ENCODE results near the gene CMTM4. TPM values are rescaled to one million over a fixed set of nuclear protein-coding genes. Genes with fewer than 3 reads are reported as not detected.

The CMTM4 gene
- total and polyA plus RNA-seq, 2 experiments from 2014 or later: 14.1 to 77.0 TPM

DNA sequence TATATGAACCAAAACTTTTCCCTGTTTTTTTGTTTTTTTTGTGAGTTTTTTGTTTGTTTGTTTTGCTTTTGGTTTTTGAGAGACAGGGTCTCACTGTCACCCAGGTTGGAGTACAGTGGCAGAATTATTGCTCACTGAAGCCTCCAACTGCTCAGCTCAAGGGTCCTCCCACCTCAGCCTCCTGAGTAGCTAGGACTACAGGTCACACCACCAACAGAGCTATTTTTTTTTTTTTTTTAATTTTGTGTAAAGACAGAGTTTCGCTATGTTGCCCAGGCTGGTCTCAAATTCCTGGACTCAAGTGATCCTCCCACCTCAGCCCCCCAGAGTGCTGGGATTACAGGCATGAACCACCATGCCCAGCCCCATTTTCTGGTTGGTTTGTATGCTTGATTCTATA is 28.6 kb downstream of the CMTM4 start:
- TF ChIP-seq, protein P1, sequence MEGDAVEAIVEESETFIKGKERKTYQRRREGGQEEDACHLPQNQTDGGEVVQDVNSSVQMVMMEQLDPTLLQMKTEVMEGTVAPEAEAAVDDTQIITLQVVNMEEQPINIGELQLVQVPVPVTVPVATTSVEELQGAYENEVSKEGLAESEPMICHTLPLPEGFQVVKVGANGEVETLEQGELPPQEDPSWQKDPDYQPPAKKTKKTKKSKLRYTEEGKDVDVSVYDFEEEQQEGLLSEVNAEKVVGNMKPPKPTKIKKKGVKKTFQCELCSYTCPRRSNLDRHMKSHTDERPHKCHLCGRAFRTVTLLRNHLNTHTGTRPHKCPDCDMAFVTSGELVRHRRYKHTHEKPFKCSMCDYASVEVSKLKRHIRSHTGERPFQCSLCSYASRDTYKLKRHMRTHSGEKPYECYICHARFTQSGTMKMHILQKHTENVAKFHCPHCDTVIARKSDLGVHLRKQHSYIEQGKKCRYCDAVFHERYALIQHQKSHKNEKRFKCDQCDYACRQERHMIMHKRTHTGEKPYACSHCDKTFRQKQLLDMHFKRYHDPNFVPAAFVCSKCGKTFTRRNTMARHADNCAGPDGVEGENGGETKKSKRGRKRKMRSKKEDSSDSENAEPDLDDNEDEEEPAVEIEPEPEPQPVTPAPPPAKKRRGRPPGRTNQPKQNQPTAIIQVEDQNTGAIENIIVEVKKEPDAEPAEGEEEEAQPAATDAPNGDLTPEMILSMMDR (conservative IDR thresholded peaks at IDR 0.05; ENCODE audit: low read depth in 2 of 2): no peak
- TF ChIP-seq STAT1 (IDR thresholded peaks at IDR 0.05; ENCODE audit: unreplicated experiment) (no peak), EZH2phosphoT487 (IDR thresholded peaks at IDR 0.05; ENCODE audit: unreplicated experiment) (no peak), POLR2AphosphoS5 (IDR thresholded peaks at IDR 0.05; ENCODE audit: low read depth) (no peak), NANOG (IDR thresholded peaks at IDR 0.05; ENCODE audit: borderline replicate concordance) (no peak)
- TF ChIP-seq, protein P2, sequence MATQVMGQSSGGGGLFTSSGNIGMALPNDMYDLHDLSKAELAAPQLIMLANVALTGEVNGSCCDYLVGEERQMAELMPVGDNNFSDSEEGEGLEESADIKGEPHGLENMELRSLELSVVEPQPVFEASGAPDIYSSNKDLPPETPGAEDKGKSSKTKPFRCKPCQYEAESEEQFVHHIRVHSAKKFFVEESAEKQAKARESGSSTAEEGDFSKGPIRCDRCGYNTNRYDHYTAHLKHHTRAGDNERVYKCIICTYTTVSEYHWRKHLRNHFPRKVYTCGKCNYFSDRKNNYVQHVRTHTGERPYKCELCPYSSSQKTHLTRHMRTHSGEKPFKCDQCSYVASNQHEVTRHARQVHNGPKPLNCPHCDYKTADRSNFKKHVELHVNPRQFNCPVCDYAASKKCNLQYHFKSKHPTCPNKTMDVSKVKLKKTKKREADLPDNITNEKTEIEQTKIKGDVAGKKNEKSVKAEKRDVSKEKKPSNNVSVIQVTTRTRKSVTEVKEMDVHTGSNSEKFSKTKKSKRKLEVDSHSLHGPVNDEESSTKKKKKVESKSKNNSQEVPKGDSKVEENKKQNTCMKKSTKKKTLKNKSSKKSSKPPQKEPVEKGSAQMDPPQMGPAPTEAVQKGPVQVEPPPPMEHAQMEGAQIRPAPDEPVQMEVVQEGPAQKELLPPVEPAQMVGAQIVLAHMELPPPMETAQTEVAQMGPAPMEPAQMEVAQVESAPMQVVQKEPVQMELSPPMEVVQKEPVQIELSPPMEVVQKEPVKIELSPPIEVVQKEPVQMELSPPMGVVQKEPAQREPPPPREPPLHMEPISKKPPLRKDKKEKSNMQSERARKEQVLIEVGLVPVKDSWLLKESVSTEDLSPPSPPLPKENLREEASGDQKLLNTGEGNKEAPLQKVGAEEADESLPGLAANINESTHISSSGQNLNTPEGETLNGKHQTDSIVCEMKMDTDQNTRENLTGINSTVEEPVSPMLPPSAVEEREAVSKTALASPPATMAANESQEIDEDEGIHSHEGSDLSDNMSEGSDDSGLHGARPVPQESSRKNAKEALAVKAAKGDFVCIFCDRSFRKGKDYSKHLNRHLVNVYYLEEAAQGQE (IDR thresholded peaks at IDR 0.05; ENCODE audit: unreplicated experiment): no peak
- TF ChIP-seq, protein P3, sequence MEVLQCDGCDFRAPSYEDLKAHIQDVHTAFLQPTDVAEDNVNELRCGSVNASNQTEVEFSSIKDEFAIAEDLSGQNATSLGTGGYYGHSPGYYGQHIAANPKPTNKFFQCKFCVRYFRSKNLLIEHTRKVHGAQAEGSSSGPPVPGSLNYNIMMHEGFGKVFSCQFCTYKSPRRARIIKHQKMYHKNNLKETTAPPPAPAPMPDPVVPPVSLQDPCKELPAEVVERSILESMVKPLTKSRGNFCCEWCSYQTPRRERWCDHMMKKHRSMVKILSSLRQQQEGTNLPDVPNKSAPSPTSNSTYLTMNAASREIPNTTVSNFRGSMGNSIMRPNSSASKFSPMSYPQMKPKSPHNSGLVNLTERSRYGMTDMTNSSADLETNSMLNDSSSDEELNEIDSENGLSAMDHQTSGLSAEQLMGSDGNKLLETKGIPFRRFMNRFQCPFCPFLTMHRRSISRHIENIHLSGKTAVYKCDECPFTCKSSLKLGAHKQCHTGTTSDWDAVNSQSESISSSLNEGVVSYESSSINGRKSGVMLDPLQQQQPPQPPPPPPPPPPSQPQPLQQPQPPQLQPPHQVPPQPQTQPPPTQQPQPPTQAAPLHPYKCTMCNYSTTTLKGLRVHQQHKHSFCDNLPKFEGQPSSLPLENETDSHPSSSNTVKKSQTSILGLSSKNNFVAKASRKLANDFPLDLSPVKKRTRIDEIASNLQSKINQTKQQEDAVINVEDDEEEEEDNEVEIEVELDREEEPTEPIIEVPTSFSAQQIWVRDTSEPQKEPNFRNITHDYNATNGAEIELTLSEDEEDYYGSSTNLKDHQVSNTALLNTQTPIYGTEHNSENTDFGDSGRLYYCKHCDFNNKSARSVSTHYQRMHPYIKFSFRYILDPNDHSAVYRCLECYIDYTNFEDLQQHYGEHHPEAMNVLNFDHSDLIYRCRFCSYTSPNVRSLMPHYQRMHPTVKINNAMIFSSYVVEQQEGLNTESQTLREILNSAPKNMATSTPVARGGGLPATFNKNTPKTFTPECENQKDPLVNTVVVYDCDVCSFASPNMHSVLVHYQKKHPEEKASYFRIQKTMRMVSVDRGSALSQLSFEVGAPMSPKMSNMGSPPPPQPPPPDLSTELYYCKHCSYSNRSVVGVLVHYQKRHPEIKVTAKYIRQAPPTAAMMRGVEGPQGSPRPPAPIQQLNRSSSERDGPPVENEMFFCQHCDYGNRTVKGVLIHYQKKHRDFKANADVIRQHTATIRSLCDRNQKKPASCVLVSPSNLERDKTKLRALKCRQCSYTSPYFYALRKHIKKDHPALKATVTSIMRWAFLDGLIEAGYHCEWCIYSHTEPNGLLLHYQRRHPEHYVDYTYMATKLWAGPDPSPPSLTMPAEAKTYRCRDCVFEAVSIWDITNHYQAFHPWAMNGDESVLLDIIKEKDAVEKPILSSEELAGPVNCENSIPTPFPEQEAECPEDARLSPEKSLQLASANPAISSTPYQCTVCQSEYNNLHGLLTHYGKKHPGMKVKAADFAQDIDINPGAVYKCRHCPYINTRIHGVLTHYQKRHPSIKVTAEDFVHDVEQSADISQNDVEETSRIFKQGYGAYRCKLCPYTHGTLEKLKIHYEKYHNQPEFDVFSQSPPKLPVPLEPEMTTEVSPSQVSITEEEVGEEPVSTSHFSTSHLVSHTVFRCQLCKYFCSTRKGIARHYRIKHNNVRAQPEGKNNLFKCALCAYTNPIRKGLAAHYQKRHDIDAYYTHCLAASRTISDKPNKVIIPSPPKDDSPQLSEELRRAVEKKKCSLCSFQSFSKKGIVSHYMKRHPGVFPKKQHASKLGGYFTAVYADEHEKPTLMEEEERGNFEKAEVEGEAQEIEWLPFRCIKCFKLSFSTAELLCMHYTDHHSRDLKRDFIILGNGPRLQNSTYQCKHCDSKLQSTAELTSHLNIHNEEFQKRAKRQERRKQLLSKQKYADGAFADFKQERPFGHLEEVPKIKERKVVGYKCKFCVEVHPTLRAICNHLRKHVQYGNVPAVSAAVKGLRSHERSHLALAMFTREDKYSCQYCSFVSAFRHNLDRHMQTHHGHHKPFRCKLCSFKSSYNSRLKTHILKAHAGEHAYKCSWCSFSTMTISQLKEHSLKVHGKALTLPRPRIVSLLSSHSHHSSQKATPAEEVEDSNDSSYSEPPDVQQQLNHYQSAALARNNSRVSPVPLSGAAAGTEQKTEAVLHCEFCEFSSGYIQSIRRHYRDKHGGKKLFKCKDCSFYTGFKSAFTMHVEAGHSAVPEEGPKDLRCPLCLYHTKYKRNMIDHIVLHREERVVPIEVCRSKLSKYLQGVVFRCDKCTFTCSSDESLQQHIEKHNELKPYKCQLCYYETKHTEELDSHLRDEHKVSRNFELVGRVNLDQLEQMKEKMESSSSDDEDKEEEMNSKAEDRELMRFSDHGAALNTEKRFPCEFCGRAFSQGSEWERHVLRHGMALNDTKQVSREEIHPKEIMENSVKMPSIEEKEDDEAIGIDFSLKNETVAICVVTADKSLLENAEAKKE (CRISPR knock-in tag; IDR thresholded peaks at IDR 0.05): no peak
- TF ChIP-seq, protein P4, sequence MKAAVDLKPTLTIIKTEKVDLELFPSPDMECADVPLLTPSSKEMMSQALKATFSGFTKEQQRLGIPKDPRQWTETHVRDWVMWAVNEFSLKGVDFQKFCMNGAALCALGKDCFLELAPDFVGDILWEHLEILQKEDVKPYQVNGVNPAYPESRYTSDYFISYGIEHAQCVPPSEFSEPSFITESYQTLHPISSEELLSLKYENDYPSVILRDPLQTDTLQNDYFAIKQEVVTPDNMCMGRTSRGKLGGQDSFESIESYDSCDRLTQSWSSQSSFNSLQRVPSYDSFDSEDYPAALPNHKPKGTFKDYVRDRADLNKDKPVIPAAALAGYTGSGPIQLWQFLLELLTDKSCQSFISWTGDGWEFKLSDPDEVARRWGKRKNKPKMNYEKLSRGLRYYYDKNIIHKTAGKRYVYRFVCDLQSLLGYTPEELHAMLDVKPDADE (IDR thresholded peaks at IDR 0.05): no peak
- H3K27me3 ChIP-seq (ENCODE audit: insufficient read depth): no peaks in the 10 kb centered on the region
- DNase-seq (ENCODE audit: low spot score): no peak
- no peaks in the 10 kb centered on the region for H3K9me2 ChIP-seq (ENCODE audit: insufficient read depth)
- peaks cover 18% of the 10 kb centered on the region for H3K79me2 ChIP-seq (replicated peaks; ENCODE audit: insufficient read depth)
- no peaks in the 10 kb centered on the region for H3F3A ChIP-seq (replicated peaks; ENCODE audit: low read depth)
- H3K36me3 ChIP-seq (ENCODE audit: insufficient read depth): no peaks in the 10 kb centered on the region
- Mint-ChIP-seq H3K9me3 (no peaks in the 10 kb centered on the region), H3K36me3 (ENCODE audit: low read depth) (no peaks in the 10 kb centered on the region), H3K27me3 (ENCODE audit: insufficient read depth, low read depth, poor library complexity) (peaks cover 2% of the 10 kb centered on the region), H3K4me3 (no peak overlapping the region), H3K27ac (no peak overlapping the region), H3K4me1 (peaks cover under 1% of the 10 kb centered on the region; the same call in 1 of the 3 replicates)
- H4K20me1 ChIP-seq (replicated peaks; ENCODE audit: insufficient read depth): 0 out of 2 replicates have a peak, but pooled peaks cover 10% of the 10 kb centered on the region
- H2AFZ ChIP-seq: no peak overlapping the region
- H3K4me1 ChIP-seq (ENCODE audit: insufficient read depth): no peaks in the 10 kb centered on the region
- no peak overlapping the region for H3K4me3 ChIP-seq
- H3K27ac ChIP-seq (ENCODE audit: low read depth): no peak overlapping the region
- H3K4me2 ChIP-seq: no peak overlapping the region
- no peak for ATAC-seq

Measured in GM23338 (cell line).